HG02798 (cell line): ENCODE measurements around the gene GTSE1.
"Not testable (repeated sequence)": the region's sequence is repeated elsewhere in the genome, so short reads cannot be mapped to it uniquely, and the experiment has no call there.

Experiments
- ATAC-seq: cut with Tn5 transposase; IDR thresholded peaks from one replicate; pipeline ENCODE4 v1.9.1; 2021; ENCODE audit warnings: mild to moderate bottlenecking; ENCODE audit not compliant: unreplicated experiment, poor library complexity

Gene GTSE1

DNA sequence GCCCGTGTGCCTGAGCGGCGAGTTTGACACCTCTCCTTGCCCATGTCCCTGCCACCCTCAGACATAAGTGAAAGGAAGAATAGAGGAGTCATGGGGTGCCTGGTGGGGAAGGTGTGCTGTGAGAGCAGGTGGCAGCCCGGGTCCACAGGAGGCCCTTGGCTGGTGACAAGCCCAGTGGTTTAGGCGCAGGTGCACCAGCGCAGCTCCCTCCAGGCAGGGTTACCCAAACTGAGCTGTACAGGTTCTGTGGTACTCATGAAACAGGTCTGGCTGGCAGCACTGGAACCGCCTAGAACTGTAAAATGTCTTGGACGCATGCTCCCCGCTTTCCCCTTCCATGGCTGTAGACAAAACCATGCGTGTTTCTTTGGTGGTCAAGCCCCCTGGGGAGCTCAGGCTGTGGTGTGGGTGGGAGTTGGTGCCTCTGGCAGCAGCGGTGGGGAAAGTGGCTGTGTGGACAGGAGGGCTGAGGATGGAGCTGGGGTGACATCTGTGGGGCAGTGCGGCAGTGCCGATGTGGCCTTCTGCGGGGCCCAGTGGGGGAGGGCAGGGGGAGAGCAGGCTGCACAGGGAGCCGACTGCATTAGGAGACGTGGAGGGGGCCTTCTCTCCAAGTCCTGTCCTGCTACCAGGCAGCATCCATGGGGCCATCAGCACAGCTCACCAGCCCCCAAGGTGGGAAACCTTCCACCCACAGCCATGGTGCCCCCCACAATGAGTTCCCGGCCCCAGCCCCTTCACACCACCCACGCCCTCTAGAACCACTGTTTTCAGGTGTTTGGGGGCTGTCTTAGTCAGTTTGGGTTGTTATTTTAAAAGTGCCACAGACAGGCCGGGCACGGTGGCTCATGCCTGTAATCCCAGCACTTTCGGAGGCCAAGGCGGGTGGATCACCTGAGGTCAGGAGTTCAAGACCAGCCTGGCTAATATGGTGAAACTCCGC, 5.6 kb upstream of the GTSE1 start:
- ATAC-seq = no peak

DNA sequence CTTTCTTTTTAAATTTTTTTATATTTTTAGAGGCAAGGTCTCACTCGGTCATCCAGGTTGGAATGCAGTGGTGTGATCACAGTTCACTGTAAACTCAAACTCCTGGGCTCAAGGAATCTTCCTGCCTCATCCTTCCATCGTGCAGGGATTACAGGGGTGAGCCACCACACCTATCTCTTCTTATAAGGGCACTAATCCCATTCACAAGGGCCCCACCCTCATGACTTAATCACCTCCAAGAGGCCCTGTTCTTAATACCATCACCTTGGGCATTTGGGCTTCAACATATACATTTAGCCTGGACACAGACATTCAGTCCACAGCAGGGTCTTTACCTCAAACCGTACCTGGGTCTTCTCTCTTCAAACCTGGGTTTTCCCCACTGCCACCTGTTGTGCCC, 4.5 kb upstream of the GTSE1 start:
- no peak for ATAC-seq

DNA sequence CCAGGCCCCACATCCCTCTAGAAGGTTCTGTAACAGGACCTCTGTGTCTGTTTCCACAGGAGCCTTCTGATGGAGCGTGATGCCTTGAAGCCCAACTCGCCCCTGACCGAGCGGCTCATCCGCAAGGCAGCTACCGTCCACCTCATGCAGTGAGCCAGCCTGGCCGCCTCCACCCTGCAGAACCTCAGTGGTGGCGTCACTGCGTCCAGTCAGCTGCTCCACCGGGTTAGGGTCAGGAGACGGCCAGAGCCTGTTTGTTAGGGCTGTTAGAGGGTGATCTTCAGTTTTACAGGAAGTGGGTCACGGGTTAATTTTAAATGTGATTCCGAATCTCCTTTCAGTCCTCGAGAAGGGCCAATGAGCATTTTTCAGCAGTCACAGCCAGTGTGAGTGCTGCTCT, 3.9 kb upstream of the GTSE1 start:
- no peak for ATAC-seq

DNA sequence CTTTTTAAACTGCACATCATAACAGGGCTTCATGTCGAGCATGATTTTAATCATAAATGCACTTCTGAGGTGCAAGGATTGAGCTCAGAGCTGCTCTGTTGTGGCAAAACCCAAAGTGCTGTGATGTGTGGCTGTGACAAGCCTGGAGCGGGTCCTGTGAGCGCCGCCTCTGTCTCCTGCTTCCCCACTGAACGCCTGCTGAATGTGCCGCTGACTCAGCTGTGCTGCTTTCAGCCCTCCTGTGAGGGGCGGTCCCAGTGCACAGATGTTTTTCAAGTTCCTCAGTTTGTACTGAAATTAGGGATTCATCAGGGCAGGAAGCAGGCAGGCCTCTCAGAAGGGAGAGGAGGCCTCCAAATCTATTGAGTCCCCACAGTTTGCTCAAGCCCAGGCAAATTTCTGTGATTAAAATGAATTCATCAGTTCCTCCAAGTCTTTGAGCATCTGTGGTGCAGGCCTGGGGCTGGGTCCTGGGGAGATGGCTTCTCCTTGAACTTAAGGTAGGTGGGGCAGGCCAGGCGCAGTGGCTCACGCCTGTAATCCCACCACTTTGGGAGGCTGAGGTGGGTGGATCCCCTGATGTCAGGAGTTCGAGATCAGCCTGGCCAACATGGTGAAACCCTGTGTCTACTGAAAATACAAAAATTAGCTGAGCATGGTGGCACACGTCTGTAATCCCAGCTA, 3.0 kb upstream of the GTSE1 start:
- no peak for ATAC-seq

DNA sequence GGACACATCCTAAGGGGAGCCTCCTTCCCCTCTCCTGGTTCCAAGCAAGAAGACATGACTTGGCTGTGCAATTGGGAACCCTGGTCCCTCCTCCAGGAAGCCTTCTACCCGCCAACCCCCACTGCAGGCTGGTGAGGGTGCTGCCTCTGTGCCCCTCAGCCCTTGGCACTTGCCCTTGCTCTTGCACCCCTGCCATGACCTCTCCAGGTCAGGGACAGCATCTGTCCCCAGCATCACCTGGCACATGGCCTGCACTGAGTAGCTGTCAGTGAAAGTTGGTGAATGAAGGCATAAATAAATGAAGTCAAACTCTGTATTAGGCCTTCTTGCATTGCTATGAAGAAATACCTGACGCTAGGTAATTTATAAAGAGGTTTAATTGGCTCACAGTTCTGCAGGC, 1.9 kb upstream of the GTSE1 start:
- no peak for ATAC-seq

DNA sequence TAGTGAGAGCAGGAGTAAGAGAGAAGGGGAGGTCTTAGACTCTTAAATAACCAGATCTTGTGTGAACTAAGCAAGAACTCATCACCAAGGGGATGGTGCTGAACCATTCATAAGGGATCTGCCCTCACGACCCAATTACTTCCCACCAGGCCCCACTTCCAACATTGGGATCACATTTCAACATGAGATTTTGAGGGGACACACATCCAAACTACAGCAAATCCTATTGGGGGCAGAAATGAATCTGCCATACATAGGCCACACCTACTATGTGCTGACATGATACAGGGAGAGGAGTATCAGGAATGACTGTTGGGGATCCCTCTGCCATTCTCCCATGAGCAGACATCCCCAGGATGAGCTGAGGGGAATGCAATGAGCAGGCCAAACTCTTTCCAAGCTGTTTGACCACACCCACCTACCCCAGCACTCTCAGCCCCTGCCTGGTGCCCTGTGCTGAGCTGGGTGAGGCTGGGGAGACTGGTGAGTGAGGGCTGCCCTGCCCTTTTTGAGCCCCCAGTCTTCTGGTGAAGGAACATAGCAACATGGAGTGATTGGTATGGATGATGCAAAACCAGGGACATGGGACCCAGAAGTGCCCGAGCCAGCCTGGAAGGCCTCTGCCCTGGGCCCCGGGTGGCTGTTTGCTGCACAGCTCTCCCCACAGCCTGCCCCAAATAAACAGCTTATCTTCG, 1.2 kb upstream of the GTSE1 start:
- no peak for ATAC-seq

DNA sequence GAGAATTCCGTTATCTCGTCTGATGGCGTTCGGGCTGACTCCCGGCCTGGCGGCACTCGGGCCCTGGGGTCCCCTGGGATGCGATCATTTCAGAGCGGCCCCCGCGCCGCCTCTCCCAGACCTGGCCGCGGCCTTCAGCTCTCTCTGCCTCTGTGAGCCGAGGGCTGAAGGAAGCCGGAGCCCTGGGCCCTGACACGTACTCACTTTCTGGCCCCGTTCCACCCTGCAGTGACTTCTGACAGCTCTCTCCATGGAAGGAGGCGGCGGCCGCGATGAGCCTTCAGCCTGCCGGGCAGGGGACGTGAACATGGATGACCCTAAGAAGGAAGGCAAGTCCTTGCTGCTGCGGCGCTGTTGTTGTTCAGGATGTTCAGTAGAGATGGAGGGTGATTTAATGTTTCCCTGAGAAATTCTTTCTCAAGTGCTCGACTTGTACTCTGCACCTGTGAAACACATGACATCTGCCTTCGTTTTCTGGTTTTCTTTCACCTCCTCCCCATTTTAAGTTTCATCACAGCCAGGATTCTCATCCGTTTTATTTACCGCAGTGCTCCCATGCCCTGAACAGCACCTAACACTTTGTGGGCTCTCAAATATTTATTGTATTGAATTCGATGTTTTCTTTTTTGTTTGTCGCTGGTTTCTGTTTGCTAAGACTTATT, 612 bp downstream of the GTSE1 start:
- ATAC-seq = peak; percentile 7

DNA sequence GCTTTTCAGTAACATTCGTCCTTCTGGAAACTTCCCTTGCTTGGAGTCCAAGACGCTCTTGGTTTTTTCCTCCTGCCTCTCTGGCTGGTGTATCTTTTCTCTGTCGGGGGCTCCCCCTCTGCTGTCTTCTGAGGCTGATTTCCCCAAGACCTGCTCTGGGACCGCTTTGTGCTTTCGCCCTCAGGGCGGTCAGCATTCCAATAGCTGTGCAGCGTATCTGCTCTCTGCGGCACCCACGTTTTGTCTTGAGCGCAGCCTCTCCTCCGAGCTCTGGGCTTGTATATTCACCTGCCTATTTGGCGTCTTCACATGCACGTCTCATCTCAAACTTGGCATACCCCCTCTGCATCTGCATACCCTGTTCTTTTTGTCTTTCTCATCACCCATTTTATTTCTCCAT, 2.4 kb downstream of the GTSE1 start:
- ATAC-seq = no peak

DNA sequence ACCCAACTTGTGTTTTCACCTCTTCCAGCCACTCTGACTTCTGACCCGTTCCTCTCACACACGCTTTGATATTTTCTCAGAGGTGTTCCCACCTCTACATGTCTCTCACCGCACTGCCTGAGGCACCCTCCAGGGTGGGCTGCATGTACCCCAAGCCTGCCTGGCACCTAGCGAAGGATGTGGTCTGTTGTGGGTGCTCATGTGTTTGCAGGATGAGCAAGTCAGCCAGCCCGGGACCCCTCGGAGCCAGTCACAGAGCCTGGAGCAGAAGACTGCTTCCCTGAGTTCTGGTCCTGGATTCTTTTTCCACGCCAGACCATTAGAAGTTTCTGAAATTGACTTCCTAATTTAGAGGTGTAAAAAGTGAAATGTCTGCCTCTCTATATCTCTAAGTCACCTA, 3.8 kb downstream of the GTSE1 start:
- no peak for ATAC-seq

DNA sequence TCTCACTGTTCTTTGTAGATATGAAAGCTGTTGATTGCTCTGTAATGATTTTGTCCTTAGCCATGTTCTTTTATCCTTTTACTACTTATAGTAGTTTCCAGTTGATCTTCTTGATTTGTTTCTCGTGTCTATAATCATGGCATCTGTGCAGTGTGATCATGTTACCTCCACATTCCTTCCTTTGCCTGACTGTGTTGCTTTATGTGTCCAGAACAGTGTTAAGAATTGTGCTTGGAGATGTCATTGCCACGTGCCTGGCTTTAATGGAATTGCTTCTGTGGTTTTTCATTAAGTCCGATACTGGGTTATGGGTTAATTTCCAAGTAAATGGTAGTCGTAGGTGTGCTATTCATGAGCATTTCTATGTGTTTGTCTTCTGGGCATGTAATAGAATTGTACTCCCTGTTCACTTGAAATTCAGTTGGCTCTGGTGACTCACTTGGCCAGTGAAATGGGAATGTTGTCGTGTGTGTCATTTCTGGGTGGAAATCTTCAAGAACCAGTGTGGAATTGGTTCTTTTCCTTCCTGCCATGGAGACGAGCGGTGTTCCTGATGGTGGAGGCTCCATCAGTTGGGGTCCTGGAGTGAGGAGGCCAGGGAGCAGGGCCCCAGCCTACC, 6.8 kb downstream of the GTSE1 start:
- ATAC-seq = no peak

DNA sequence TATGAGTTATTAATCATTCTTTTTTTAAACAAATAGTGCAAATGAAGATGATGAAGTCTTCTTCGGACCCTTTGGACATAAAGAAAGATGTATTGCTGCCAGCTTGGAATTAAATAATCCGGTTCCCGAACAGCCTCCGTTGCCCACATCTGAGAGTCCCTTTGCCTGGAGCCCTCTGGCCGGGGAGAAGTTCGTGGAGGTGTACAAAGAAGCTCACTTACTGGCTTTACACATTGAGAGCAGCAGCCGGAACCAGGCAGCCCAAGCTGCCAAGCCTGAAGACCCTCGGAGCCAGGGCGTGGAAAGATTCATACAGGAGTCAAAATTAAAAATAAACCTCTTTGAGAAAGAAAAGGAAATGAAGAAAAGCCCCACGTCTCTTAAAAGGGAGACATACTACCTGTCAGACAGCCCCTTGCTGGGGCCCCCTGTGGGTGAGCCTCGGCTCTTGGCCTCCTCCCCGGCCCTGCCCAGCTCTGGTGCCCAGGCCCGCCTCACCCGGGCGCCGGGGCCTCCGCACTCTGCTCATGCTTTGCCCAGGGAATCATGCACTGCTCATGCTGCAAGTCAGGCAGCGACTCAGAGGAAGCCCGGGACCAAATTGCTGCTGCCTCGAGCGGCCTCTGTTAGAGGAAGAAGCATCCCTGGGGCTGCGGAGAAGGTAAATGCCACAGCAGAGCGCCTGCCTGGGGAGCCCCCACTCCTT, 11.8 kb downstream of the GTSE1 start:
- no peak for ATAC-seq

DNA sequence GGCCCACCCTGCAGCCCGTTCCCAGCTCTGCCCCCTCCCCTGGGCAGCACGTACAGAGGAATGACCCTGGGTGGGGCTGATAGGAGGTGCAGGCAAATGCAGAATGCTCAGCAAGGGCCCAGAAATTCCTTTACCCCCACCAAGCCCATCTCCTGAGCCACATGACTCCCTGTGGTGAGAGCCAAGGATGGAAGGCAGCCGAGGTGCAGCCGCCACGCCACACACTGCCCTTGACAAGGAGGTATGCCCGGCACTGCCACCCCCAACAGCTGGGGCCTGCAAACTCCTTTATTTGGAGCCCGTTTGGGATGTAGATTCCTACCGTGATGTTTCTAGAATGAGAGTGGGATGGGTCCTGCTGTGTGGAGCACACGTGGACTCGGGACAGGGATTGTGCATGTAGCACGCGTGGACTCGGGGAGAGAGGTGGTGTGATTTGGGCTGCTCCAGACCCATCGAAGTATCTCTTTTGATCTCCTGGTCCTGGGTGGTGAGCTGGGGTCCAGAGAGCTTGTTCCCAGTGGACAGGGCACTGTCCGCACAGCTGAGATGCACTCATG, 12.9 kb downstream of the GTSE1 start:
- no peak for ATAC-seq

DNA sequence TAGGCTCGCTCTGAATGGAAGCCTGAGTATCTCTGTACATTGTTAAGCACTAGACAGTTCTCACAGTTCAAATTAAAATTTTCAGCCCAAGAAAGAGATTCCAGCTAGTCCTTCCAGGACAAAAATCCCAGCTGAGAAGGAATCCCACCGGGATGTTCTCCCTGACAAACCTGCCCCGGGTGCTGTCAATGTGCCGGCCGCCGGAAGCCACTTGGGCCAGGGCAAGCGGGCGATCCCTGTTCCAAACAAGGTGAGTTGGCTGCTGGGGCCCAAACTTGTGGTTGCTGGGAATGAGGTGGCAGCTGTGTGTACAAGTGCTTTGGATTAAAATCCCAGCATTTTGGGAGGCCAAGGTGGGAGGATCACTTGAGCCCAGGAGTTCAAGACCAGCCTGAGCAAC, 15.4 kb downstream of the GTSE1 start:
- no peak for ATAC-seq

DNA sequence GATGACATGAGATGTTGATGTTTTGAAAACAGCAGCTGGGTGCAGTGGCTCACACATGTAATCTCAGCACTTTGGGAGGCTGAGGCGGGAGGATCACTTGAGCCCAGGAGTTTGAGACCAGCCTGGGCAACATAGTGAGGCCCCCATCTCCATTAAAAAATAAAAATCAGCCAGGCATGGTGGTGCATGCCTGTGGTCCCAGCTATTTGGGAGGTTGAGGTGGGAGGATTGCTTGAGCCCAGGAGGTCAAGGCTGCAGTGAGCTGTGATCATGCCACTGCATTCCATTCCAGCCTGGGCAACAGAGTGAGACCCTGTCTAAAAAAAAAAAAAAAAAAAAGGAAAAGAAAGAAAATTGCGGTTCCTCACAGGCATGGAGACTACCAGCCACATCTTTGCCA, 16.2 kb downstream of the GTSE1 start:
- ATAC-seq = not testable (repeated sequence)

DNA sequence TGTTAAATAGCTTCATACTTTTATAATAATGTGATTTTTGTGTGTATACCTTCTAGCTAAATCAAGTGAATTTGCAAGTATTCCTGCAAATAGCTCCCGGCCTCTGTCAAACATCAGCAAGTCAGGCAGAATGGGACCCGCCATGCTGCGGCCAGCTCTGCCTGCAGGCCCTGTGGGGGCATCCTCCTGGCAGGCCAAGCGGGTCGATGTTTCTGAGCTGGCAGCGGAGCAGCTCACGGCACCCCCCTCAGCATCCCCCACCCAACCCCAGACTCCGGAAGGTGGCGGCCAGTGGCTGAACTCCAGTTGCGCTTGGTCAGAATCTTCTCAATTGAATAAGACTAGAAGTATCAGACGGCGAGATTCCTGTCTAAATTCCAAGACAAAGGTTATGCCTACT, 19.3 kb downstream of the GTSE1 start:
- no peak for ATAC-seq

DNA sequence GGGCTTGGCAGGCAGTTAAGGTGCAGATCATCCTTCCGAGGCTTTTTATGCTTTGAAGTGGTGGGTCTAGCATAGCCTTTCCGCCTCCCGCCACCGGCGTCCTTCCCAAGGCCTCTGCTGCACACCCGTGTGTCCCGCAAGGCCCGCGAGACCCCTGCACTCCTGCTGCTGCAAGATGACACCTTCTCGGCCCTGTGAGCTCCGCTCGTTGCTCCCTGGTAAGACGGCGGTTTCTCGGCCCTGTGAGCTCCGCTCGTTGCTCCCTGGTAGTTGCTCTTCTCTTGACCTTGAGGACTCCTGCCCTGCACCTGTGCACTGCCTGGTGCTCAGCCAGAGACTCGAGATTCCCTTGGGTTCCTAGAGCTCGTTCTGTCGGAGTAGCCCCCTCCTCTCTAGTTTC, 21.0 kb downstream of the GTSE1 start:
- ATAC-seq = no peak

DNA sequence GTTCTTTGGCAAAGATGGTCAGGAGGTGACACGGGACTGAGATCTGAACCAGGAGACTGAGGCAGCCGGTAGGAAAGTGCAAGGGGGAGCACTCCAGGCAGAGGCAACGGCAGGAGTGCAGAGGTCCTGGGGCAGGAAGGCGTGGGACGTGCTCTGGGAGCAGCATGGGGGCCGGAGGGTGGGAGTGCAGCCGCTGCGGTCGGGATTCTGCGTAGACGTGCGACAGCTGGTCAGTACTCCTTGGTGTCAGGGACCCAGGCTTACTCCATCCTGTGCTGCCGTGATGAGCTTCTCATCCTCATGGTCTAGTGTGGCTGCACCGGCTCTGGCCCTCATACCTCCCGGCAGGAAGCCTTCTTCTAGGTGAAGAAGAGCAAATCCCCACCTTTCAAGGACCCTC, 21.9 kb downstream of the GTSE1 start:
- no peak for ATAC-seq

DNA sequence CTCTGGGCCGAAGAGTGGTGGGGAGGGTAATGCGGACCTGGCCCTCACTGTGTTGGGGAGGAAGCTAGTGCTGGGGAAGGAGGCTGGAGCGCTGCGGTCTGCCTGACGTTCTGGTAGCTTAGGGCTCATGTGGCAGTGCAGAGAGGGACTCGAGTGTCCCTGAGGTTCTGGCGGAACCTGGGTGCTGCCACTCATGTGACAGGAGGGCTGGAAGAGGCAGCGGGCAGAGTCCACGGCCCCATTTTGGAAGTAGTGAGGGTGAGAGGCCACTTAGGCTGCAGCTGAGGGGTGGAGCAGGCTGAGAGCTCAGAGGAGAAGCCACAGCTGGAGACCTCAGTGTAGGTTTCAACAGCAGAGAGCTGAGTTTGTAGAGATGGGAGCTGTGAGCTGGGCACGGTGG, 22.6 kb downstream of the GTSE1 start:
- no peak for ATAC-seq

DNA sequence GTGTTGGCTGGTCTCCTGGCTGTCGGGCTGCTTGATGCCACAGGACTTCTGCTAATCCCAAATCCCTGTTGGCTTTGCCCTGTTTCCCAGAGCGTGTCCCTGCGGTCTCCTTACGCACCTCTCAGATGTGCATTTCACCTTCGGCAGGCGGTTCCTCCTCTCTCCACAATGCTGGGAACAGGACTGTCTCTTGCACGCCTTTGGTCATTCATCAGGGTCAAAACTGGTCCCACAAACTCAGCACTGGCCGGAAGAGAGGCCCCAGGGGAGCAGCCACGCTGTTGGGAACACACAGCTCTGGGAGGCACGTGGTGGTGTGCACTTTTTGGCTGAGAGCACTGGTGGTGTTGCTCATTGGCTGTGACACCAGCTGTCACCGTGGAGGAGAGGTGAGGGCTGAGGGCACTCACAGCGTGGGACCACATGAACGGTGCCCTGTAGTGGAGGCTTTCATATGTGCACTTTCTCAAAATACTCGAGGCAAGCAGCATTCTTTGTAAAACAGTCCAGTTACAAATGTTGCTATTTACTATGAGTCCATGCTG, 23.6 kb downstream of the GTSE1 start:
- no peak for ATAC-seq
